GM12892 (cell line): ENCODE measurements around the gene RAPGEF5.

ENCODE experiments used
- POLR2A ChIP-seq: IDR thresholded peaks from 2 replicates; pipeline ENCODE4 v1.6.1; 2011; ENCODE audit warnings: low read depth, low read length, control low read depth
- POLR2AphosphoS5 ChIP-seq: IDR thresholded peaks from 2 replicates; pipeline ENCODE4 v1.6.1; 2011; ENCODE audit warnings: low read depth, low read length, control low read depth

DNA sequence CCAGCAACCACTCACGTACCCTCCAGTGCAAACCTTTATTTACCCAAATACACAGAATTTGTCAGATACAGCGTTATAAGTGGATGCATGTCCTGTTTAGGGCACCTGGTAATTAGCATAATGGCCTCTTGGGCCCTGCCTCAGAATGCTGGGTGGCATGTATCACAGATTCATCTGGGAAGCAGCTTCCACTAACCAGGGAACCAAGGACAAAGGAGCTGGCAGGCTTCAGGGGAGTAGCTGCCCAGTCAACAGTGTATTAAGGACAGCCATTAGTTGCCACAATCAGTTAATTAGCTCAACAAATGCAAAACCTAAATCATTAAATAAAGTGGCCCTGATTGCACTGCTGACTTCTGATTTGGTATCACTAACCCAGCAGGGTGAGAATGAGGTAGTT lies 105.7 kb downstream of the RAPGEF5 start:
- TF ChIP-seq POLR2A (no peak), POLR2AphosphoS5 (no peak)
